Activated T-cell treated with anti-CD3 and anti-CD28 coated beads for 24 hours (primary cell): ENCODE results near the gene SART3.
"Not testable (repeated sequence)": the region's sequence is repeated elsewhere in the genome, so short reads cannot be mapped to it uniquely, and the experiment has no call there.

ENCODE experiments used
- DNase-seq: peaks from one replicate; pipeline ENCODE4 v3.0.0-alpha.2; 2020; ENCODE audit warnings: low read depth

The SART3 gene

DNA sequence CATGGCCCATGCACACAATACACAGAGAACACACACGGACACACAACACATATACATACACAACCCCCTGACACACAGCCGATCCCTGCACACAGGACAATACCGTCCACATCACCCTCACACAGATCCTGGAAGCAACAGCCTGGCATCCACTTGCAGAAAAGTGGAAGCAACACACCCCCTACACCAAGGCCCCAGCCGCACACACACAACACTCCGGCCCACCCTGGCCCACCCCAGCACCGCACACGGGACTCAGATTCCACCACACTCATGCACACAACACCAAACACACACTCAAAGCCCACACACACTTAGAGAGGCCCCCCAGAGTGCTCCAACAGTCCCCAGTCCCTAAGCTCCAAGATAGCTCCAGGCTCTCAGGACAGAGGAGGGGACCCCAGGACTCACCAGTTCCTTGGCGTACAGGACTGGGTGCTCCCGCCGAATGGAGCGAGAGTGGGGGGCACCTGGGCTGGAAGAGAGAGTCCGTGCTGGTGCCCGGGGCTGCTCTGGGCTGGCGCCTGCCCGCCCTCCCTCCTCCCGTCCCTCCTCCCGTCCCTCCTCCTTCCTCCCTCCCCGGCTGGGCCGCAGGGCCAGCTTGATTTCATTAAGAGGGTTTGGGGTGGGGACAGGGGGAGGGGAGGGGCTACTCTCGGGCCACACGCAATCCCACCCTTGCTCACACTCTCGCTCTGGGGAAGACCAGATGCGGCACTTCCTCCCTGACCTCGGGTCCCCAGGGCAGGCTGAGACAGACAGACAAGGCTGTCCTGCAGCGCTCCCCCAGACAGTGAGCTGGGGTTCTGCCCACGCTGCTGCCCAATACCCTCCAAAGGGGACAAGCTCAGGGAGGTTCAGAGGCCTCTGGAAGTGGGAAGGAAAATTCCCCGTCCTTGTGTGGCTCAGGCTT, 36.8 kb upstream of the SART3 start, which contains the start of gene TMEM119:
Gene TMEM119, minus strand, starts transcription at position 526 of the 913 bp plus-strand sequence. CDS start 5,701 bp downstream, outside the sequence.
- no peak for DNase-seq

- no peak for DNase-seq
Observed at GRCh38 chr12:108596854-108597558, 36.0 kb upstream of the SART3 start.

DNA sequence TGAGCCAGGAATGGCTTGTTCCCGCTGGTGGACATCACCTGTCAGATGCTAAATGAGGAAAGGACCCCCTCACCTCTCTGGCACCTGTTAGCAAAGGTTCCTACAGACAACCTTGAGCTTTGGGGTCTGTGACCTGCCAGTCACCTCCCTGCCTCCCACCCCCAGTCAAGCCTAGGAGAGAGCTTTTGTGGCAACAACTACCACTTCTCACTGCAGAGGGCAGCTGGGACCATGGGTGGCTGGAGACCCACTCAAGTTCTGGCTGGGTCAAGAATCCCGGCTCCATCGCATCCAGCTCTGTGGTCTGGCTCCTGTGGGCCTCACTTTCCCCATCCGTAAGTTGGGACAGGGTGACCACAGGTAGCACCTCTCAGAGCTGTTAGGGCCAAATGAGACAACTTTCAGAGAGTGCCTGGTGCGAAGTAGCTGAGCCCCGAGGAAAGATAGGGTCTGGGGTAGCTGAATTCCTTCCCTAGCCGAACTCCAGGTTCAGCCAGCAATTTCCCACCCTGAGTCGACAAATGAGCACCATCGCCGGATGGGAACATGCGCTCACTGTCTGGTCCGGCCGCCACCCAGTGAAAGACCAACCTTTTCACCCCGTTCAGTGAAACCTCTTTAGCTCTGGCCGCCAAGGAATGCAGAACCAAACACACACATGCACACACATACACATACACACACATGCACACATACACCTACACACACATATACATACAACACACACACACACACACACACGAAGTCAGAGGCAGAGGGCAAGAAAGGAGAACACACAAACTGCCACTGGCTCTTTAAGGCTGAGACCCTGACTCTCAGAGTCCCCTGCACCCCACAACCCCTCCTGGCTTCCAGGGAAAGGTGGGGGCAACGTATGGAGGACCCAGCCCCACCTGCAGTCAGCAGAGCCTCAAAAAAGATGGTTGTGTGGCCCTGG, 35.0 kb upstream of the SART3 start:
- DNase-seq, result no peak

GRCh38 chr12:108594960-108595710, 34.2 kb upstream of the SART3 start:
- no peak for DNase-seq

DNA sequence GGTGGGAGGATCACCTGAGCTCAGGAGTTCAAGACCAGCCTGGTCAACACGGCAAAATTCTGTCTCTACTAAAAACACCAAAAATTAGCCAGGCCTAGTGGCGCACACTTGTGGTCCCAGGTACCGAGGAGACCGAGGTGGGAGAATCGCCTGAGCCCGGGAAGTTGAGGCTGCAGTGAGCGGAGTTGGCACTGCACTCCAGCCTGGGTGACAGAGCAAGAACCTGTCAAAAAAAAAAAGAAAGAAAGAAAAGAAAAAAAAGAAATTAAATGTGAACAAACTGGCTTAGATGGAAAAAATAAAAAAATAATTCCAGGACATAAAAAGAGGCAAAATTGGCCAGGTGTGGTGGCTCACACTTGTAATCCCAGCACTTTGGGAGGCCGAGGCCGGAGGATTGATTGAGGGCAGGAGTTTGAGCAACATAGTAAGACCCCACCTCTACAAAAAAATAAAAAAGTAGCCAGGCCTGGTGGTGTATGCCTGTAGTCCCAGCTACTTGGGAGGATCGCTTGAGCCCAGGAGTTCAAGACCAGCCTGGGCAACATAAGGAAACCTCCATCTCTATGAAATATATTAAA, 33.4 kb upstream of the SART3 start:
- DNase-seq, result no peak

- no peak for DNase-seq
Observed at GRCh38 chr12:108592033-108592909, 31.3 kb upstream of the SART3 start.

GRCh38 chr12:108591267-108591980, 30.5 kb upstream of the SART3 start:
- DNase-seq, result no peak

DNA sequence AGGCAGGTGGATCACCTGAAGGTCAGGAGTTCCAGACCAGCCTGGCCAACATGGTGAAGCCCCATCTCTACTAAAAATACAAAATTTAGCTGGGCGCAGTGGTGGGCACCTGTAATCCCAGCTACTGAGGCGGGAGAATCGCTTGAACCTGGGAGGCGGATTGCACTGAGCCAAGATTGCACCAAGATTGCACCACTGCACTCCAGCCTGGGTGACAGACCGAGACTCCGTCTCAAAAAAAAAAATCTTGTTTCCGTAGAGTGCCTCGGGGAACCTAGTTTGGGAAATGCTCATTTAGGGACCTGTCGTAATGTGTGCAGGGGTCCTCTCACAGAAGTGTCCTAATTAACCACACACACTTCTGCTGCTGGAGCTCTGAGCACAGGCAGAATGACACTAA, 29.5 kb upstream of the SART3 start:
- not testable (repeated sequence) for DNase-seq

GRCh38 chr12:108589840-108590229, 28.9 kb upstream of the SART3 start:
- DNase-seq, result no peak

DNA sequence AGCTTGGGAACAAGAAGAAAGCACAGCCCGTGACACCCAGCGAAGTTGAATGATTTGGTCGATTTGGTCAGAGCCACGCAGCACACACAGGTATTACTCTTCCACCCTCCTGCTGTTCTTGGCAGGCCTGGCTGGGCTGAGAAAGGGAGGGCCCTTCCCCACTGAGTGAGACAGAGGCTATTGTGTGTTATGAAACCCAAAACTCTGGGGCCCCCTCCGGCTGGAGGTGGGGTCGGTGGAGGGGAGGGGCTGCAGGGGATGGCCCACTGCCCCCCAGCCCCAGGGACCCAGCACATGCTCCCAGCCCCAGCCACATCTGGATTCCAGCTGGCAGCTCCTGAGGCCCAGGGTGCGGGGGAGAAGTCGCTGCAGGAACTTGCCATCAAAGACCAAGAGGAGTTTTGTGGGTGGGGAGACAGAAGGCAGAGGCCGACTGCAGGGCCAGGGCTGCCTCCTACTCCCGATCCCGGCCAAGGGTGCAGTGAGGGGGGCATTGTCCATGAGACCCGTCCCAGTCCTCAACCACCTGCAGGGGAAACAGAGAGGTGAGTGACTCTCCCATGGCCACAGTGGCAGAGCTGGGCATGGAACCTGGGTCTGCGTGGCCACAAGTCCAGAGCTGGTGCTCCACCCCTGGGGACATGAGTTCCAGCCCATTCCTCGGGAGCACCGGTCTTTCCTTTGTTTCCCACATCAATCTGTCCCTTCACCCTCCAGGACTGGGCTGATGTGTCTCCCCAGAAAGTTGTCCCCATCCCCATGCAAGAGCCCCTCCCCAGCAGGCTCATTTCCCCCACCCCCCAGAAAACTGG, 28.3 kb upstream of the SART3 start:
- no peak for DNase-seq

- DNase-seq, result no peak
Observed at GRCh38 chr12:108587826-108588225, 26.9 kb upstream of the SART3 start.

- no peak for DNase-seq
Observed at GRCh38 chr12:108586306-108586705, 25.3 kb upstream of the SART3 start.

DNA sequence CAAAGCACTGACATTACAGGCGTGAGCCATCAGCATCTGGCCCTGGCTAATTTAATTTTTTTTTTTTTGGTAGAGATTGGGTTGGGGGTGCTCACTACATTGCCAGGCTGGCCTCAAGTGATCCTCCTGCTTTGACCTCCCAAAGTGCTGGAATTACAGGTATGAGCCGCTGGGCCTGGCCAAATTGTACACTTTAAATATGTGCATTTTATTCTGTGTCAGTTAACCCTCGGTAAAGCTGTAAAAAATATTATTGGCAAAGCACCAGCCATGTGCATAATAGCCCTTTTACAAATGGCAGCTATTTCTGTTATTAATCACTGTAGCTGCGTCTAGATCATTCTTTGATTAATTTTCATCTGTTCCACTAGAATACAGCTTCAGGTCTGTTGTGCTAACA, 24.9 kb upstream of the SART3 start:
- DNase-seq, result no peak

- DNase-seq, result no peak
Observed at GRCh38 chr12:108584456-108585065, 23.6 kb upstream of the SART3 start.

- no peak for DNase-seq
Observed at GRCh38 chr12:108583991-108584390, 23.0 kb upstream of the SART3 start.

GRCh38 chr12:108582978-108583770, 22.2 kb upstream of the SART3 start:
- DNase-seq, result no peak

DNA sequence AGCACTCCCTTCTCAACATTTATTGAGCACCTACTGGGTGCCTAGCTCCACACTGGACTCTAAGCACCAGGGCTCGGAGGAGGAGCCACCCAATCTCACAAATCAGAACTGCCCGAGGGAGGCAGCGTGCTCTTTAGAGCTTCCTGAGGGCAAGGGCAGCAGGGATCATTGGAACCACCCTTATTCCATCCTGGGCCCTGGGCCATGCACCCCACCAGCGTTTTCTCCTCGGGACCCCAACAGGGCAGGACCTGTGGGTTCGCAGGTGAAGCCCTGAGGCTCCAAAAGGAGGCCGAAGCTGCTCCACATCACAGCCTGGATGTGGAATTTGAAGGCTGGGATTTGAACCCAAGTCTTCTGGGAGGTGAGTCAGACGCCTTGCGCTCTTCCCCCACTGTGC, 21.5 kb upstream of the SART3 start:
- no peak for DNase-seq
